DMS53 (cell line): ENCODE results near the gene FAM13A.
A peak's percentile ranks its signal among the peaks of the same experiment; 100 is the strongest.

ENCODE experiments used
- DNase-seq: peaks from one replicate; lab custom pipeline; 2025; lab: John Stamatoyannopoulos, UW

Gene FAM13A

DNA sequence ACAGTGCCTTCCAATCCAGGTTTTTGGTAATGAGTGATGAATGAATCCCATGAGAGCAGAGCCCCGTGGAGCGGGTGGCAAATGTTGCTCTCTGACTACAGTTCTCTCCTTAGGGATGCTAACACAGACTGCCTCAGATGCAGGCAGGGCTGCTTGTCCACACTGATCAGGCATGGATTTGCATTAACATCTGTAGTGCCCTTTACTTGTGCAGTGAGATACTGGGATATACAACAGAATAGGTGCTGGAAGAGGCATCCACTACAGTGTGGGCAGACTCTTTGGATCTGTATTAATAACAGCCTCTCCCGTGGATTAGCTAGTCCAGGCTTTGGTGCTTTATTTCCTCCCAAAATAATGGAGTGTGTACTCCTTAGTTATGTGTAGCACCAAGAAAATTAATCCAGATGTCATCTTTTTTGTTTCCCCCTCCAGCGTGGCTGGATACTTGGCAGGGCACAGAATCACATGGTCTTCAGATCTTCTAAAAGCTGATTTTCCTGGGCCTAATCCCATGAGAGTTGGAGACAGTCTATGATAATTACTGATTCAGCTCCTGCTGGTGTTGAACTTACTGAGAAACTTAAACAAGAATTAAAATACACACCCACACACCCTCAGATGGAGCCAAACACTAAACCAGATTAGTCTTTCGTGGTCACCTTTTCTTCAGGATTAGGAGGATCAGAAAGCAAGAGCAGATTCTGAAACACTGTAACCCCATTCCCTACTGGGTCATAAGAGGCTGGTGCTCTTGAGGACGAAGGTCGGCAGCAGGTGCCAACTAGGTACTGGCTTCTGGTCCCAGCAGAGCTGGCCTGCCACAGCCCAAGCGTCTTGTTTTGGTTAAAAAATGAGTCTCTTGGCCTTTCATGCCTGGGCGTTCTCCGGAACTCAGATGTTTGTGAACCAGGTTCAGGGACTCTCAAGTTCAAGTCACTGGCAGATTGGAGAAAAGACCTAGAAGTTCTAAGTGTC is 336.2 kb downstream of the FAM13A start:
- DNase-seq, result no peak

DNA sequence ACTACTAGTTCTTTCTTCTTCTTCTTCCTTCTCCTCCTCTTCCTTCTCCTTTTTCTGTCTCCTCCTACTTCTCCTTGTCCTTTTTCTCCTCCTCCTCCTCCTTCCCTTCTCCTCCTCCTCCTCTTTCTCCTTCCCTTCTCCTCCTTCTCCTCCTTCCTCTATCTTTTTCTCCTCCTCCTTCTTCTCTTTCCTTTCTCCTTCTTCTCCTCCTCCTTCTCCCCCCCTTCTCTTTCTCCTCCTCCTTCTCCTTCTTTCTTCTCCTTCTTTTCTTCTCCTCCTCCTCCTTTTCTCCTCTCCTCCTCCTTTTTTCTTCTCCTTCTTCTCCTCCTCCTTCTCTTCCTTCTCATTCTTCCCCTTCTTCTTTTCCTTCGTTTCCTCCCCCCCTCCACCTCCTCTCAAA is 337.6 kb downstream of the FAM13A start:
- no peak for DNase-seq

DNA sequence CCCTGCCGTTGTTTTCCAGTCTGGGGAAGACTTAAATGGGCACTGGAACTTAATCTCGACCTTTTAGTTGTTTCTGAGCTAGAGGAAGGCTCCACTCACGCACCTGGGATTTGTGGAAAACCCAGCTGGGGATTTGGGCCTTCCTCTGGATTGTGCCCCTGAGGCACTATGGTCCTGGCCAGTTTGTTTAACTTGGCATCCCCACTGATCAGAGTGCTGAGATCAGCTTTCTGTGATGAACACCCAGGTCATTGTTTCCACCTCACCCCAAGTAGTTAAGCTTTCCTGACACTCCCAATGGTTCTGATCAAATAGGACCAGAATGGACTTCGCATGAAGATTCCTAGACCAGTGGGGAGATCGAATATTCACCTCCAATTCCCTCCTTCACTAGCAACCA is 338.9 kb downstream of the FAM13A start:
- DNase-seq, result no peak

DNA sequence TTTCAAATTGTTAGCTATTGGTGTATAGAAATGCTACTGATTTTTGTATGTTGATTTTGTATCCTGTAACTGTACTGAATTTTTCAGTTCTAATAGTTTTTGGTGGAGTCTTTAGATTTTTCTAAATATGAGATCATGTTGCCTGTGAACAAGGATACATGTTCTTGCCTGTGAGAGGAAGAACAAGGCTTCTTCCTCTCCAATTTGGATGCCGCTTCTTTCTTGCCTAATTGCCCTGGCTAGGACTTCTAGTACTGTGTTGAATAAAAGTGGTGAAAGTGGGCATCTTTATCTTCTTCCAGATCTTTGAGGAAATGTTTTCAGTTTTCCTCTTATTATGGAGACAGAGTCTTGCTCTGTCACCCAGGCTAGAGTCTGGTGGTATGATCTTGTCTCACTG is 343.2 kb downstream of the FAM13A start:
- no peak for DNase-seq

DNA sequence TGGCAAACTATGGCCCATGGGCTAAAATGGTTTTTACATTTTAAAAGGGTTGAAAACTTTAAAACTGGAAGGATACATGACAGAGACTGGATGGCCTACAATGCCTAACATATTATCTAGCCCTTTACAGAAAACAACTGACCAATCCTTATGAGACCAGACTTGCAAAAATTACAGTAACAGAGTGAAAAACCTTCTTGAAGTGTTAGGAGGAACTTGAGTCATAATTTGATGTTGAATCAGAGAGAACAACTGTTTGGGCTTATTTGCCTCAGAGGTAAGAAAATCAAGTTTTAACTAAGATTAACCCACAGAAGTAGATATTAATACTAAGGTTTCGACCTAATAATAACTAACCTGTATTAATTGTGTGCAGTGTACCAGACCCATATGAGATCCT is 347.0 kb downstream of the FAM13A start:
- DNase-seq, result no peak

DNA sequence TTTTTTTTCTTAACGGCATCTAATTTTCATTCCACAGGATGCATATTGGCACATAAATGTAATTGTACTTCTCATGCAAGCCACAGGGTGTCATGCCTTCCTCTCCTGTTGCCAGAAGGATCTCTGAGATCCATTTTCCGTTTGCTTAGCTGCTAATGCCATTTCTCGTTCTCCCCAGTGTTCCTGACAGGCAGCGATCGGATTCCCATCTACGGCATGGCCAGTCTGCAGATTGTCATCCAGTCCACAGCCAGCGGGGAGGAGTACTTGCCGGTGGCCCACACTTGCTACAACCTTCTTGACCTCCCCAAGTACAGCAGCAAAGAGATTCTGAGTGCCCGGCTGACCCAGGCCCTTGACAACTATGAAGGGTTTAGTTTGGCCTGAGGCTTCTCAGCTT is 350.4 kb downstream of the FAM13A start:
- DNase-seq, result peak; percentile 45

DNA sequence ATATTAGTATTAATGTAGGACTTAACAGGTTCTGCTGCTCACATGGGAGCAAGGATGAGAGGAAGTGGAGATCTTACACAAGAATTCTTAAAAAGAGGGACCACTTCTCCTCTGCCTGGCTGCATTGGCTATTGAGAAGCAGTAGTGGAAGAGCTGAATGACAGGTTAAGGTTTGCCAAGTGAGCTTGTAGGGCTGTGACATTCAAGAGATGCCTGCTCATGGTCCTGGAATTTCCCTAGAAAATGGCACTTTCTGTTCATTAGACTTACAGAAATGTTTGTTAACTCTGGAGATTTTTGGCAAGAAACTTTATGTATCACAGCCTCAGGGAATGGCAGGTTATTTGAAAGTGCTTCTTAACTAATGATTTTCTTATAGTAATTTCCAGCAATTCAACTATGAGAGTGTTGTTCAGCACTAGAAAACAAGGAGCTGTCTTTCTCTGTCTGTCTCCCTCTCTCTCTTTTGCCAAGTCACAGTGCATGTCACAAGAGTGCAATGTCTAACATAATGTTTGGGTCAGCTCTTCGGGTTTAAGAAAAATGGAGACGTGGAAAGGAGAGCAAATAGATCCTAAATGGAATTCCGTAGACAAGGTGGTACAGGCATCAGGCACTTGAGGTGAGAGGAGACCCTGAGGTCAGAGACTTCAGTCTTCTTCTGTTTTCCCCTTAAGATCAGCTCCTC is 351.0 kb downstream of the FAM13A start:
- no peak for DNase-seq

DNA sequence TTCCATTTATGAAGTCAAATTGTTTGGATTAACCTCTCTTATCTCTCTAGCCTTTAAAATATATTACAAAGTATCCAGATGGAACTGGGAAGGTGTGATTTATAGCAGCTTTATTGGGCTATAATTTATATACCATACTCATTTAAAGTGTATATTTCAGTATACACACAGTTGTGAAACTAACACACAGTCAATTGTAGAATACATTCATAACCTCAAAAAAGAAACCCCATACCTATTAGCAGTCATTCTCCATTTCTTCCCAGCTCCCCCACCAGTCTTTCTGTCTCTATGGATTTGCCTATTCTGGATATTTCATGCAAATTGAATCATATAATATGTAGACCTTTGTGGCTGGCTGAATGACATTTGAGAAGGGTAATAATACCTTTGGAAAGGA is 351.8 kb downstream of the FAM13A start:
- no peak for DNase-seq

DNA sequence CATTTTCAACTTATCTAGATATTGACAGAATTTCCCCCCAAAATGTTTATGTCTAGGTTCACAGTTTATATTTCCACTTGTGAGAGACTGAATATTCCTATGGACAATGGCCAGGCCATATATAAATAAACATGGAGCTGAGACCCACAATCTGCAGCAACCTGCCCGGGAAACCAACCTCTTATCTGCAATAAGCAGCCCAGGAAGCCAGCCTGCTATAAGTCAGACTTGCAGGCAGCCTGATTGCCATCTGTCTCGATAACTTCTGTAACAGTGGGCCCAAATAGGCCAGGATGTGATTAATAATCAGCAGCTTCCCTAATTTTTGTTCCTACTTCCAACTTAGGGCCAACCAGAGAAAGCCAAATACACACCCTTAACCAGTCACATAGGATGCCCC is 354.2 kb downstream of the FAM13A start:
- DNase-seq, result no peak

DNA sequence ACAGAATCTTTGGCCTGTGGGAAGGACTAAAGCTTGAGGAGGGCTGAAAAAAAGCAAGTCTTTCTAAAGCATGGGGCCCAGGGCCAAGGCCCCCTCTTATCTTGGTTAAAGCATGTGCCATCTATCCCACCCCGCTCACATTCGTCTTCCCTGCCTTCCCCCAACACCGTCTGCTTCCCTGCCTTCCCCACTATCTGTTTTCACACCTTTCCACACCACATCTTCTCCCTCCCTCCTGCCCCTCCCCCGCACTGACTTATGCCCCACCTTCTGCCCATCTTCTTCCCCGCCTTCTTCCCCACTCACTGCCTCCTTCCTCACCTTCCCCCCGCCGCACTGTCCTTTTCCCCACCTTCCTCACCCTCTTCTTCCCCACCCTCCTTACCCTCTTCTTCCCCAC is 358.5 kb downstream of the FAM13A start:
- no peak for DNase-seq

DNA sequence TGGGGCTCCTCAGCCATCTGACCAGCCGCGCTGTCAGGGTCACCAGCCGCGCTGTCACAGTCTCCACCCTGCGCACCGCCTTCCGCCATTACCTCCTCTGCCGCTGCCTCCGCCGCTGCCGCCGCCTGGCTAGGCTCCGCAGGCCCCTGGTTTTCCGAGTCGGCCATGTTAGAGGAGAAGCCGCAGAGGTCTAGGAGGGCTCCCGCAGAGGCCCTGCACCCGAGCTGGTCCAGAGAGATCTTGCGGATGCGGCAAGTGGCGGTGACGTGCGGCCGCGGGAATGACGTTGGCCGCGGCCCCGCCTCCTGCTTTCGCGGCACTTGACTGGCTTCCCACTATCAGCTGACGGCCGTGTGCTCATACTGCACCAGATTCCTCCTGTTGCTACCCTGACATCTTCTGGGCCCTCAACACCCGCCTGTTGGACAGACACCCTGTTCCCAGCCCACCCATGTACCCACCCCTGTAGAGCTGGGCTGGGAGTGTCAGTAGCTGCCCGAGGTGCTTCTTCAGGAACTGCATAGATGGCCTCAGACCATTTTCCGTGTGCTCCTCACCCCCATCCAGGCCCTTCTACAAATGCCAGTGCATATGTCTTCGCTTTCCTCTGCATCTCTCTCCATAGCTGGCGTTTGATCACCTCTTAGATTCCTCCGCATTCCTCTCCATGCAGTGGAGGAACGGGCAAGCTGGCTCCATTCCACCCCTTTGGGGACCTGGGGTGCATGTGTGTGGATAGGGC is 359.2 kb downstream of the FAM13A start, which contains the start of gene NAP1L5:
Gene NAP1L5 (minus strand): TSS at position 242 of the 742 bp plus-strand sequence. CDS start 75 bp downstream, at position 167.
- no peak for DNase-seq

DNA sequence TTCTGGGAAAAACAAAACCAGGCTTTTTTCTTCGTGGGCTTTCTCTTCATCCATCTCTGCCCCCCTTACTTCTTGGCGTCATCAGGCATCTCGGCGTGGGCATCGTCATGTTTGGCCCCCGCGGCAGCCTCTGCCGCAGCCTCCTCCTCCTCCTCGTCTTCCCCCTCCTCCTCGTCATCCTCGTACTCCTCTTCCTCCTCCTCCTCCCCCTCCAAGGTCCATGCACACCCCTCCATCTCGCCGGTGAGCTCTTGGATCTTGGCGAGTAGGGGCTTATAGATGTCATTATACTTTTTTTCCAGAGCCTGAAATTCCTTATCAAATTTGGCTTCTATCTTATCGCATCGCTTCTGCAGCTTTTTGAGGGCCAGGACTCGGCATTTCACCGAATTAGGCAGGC is 359.8 kb downstream of the FAM13A start:
- no peak for DNase-seq

DNA sequence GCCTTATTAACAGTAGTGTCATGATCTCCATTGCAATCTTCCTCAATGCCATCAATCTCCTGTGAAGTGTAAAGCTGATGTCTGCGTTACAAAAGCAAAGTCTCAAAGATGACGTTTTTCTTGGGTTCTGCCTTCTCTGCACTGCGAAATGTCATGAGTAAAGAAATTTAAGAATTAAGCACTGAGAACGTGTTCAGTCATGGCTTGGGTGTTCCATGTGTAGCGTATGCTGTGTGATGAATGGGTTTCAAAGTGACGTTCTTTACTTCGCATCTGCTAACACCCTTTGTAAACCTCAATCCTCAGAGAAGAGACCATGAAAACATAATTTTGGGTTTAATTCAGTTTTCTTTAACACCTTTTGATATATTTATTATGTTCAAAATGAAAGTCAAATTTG is 360.4 kb downstream of the FAM13A start:
- DNase-seq, result no peak

DNA sequence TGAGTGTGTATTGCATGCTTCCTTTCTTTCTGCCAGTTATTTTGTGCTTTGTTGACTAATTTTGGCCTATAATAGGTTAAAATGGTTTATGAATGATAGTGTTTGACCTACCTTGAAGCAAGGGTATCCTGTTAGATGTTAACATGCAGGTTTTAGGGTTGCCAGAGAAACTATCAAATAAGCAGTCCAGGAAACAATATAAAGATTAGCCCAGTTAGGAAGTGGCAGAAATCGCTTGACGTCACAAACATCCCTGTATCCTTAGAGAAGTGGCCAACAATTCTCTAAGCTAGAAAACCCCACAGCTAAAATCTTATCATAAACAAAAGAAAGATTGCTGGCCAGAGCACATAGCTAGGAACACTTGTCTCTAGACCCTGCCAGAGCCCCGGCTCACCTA is 363.2 kb downstream of the FAM13A start:
- DNase-seq, result no peak

DNA sequence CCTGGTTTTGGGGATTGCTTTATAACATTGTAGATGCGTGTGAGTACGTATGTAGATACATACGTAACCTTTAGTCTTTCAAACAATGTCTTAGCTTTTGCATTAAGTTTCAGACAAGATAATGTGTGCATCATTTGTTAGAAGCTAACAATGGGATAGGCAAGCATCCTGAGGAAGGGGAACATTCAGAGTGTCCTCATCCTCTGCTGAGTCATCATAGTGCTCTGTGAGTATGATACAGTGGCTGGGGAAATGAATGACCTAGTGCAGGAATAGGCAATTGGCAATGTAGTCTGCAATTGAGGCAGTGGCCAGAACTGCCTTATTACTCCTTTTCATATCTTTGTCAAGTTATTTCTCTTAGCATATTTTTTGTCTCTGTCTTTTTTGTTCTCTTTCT is 366.6 kb downstream of the FAM13A start:
- DNase-seq, result peak; percentile 13

DNA sequence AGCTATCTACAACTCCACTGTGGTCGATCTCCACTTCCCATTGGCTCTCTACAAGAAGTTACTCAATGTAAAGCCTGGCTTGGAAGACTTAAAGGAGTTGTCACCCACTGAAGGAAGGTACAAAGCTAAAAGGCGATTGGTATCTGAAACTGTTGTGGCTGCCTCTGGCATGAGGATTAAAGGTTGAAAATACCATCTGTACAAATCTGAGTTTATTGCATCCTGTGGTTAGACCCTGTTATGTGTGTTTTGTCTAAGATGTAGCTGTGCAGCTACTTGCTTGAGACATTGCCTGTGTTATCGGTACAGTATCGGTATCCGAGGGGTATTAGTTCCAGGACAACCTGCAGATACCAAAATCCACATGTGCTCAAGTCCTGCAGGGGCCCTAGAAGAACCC is 375.8 kb downstream of the FAM13A start:
- no peak for DNase-seq
